ENCODE data around the gene RHO.
"Not testable (repeated sequence)": the region's sequence is repeated elsewhere in the genome, so short reads cannot be mapped to it uniquely, and the experiment has no call there.

Gene RHO

GRCh38 chr3:129543156-129543790, 14.8 kb downstream of the RHO start, which contains the start of gene H1-8:
Gene H1-8 (plus strand): TSS chr3:129543175. CDS start chr3:129543219, 44 bp downstream.
- no peak for DNase-seq

GRCh38 chr3:129543999-129544398, 15.6 kb downstream of the RHO start:
- no peak for DNase-seq

GRCh38 chr3:129545951-129546350, 17.5 kb downstream of the RHO start:
- DNase-seq: not testable (repeated sequence)

GRCh38 chr3:129547241-129547640, 18.8 kb downstream of the RHO start:
- no peak for DNase-seq

GRCh38 chr3:129548104-129548965, 19.9 kb downstream of the RHO start:
- peak in 1 of 14 donors; percentile 32 for DNase-seq

GRCh38 chr3:129549006-129549800, 20.8 kb downstream of the RHO start:
- no peak for DNase-seq

- DNase-seq: no peak
Measured at GRCh38 chr3:129549805-129550204, 21.4 kb downstream of the RHO start.

- no peak for DNase-seq
Measured at GRCh38 chr3:129552287-129553050, 24.0 kb downstream of the RHO start.

GRCh38 chr3:129553171-129553570, 24.7 kb downstream of the RHO start:
- no peak for DNase-seq

- DNase-seq: no peak
Measured at GRCh38 chr3:129553719-129554118, 25.3 kb downstream of the RHO start.

- no peak for DNase-seq
Measured at GRCh38 chr3:129554356-129555152, 26.1 kb downstream of the RHO start.

GRCh38 chr3:129555153-129555550, 26.7 kb downstream of the RHO start:
- peak in 1 of 14 donors; percentile 9 for DNase-seq

- DNase-seq: no peak
Measured at GRCh38 chr3:129555616-129556357, 27.3 kb downstream of the RHO start.

GRCh38 chr3:129556358-129556695, 27.9 kb downstream of the RHO start:
- no peak for DNase-seq

GRCh38 chr3:129556890-129557547, 28.6 kb downstream of the RHO start:
- DNase-seq: no peak

- DNase-seq: no peak
Measured at GRCh38 chr3:129557548-129557894, 29.1 kb downstream of the RHO start.

- no peak for DNase-seq
Measured at GRCh38 chr3:129558081-129558771, 29.8 kb downstream of the RHO start.

- DNase-seq: peak in 1 of 14 donors; percentile 58
Measured at GRCh38 chr3:129558772-129559564, 30.5 kb downstream of the RHO start.
